HG03280 (cell line): Measurements from ENCODE around the gene STAT5A.
"Not testable (repeated sequence)": the region's sequence is repeated elsewhere in the genome, so short reads cannot be mapped to it uniquely, and the experiment has no call there.

Experiments used
- ATAC-seq: cut with Tn5 transposase; IDR thresholded peaks from one replicate; pipeline ENCODE4 v1.9.1; 2021; ENCODE audit warnings: mild to moderate bottlenecking, moderate library complexity; ENCODE audit not compliant: unreplicated experiment

Gene STAT5A

DNA sequence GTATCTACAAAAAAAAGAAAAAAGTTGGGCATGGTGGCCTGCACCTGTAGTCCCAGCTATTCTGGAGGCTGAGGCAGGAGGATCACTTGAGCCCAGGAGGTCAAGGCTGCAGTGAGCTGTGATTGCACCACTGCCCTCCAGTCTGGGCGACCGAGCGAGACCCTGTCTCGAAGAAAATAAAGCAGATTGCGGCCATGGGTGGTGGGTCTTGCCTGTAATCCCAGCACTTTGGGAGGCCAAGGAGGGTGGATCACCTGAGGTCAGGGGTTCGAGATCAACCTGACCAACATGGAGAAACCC is 16.7 kb downstream of the STAT5A start:
- not testable (repeated sequence) for ATAC-seq

DNA sequence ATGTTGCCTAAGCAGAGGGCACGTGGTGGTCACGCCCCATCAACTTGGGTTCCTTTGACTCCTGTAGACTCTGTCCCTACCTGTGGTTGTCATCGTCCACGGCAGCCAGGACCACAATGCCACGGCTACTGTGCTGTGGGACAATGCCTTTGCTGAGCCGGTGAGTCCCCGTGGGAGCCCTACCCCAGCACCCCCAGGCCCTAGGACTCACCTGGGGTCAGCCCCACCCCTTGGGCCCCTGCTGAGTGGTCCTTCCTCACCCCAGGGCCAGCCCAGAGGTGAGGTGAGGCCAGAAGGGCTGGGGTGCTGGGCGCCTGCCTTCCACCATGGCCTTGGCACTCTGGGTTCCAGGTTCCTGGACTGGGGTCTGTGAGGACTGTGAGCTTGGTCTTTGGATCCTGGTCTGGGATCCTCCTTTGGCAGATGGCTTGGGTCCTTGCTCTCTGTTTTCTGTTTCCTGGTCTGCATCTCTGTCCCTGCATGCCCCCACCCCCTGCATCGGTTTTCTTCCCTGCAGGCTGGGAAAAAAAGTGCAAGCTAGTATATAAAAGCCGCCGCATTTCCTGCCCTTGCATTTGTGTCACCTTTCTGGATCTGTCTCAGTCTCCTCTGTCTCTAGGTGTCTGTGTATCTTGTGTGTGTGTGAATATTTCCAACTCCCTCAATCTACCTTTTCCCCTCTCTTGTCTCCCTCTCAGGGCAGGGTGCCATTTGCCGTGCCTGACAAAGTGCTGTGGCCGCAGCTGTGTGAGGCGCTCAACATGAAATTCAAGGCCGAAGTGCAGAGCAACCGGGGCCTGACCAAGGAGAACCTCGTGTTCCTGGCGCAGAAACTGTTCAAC is 17.5 kb downstream of the STAT5A start:
- no peak for ATAC-seq

DNA sequence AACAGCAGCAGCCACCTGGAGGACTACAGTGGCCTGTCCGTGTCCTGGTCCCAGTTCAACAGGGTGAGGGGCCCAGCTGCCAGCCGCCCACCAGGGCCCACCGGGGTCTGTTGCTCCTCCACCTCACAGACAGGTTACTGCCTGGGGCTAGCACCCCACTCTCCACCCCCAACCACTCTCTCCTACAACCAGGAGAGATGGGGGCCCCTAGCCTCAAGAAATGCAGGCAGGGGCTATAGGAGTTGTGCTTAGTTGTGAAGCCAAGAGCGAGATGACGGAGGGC is 18.0 kb downstream of the STAT5A start:
- no peak for ATAC-seq

DNA sequence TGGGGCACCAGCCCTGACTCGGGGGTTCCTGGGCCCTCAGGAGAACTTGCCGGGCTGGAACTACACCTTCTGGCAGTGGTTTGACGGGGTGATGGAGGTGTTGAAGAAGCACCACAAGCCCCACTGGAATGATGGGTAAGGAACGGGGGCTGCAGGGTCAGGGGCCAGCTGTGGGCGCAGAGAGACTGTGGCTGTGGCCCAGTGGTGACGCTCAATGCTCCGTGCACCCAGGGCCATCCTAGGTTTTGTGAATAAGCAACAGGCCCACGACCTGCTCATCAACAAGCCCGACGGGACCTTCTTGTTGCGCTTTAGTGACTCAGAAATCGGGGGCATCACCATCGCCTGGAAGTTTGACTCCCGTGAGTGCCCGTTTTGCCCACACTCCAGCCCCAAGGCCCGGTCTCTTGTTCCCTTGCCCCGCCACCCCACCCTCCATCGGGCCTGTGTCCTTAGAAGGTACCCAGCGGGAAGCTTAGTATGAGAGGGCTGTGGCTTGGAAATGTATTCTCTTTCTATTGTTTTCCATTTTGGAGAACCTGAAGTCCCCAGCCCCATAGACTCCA is 19.1 kb downstream of the STAT5A start:
- no peak for ATAC-seq

DNA sequence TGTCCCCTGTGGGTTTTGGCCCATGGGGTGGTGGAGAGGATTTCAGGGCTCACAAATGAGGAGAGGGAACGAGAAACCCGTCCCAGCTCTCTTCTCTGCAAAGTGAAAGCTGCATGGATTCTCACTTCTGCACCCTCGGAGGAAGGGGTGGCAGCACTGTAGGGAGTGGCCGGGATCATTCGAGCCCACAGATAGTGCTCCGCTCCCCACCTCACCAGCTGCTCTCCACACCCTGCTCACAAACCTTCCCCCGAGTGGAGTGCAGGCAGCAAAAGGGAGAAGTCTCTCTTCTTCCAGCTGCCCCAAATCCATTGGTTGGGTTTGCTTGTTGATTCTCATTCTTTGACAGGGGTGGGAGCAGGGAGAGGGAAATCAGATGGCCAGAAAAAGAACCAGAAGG is 20.1 kb downstream of the STAT5A start:
- ATAC-seq, result no peak

DNA sequence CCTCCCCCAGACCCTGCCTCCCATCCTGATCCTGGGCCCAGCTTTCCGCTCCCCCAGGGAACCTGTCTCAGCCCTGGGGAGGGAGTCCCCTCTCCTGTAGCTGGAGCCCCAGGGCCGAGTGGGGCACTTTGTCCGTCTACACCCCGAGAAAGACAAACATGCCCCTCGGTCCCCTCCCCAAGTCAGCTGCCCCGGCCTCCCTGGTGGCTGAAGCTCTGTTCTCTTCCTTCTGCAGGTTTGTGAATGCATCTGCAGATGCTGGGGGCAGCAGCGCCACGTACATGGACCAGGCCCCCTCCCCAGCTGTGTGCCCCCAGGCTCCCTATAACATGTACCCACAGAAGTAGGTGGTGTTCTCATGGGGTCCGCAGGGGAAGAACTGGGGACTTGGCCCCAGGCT is 20.8 kb downstream of the STAT5A start:
- no peak for ATAC-seq

DNA sequence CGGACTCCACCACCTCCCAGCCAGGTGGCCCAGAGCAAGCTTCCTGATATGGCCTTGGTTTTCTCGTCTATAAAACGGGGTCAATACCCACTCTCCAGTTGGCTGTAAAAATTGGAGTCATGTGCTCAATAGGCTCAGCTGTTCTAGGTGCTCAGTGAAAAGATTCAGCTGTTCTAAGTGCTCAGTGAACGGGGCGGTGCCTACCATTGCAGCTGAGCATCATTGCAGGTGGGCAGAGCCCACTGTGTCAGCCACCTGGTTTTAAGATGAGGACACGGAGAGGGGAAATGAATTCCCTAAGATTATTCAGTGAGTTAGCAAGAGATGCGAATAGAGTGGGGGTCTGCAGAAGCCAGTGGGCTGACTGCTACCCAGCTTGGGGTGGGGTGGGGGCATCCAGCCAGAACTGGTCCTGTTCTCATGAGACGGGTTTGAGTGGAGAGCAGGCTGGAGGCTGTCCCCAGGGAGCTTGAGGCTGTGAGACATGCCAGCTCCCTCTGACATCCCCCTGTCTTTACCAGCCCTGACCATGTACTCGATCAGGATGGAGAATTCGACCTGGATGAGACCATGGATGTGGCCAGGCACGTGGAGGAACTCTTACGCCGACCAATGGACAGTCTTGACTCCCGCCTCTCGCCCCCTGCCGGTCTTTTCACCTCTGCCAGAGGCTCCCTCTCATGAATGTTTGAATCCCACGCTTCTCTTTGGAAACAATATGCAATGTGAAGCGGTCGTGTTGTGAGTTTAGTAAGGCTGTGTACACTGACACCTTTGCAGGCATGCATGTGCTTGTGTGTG is 21.9 kb downstream of the STAT5A start:
- no peak for ATAC-seq

DNA sequence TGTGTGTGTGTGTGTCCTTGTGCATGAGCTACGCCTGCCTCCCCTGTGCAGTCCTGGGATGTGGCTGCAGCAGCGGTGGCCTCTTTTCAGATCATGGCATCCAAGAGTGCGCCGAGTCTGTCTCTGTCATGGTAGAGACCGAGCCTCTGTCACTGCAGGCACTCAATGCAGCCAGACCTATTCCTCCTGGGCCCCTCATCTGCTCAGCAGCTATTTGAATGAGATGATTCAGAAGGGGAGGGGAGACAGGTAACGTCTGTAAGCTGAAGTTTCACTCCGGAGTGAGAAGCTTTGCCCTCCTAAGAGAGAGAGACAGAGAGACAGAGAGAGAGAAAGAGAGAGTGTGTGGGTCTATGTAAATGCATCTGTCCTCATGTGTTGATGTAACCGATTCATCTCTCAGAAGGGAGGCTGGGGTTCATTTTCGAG is 22.5 kb downstream of the STAT5A start:
- no peak for ATAC-seq

DNA sequence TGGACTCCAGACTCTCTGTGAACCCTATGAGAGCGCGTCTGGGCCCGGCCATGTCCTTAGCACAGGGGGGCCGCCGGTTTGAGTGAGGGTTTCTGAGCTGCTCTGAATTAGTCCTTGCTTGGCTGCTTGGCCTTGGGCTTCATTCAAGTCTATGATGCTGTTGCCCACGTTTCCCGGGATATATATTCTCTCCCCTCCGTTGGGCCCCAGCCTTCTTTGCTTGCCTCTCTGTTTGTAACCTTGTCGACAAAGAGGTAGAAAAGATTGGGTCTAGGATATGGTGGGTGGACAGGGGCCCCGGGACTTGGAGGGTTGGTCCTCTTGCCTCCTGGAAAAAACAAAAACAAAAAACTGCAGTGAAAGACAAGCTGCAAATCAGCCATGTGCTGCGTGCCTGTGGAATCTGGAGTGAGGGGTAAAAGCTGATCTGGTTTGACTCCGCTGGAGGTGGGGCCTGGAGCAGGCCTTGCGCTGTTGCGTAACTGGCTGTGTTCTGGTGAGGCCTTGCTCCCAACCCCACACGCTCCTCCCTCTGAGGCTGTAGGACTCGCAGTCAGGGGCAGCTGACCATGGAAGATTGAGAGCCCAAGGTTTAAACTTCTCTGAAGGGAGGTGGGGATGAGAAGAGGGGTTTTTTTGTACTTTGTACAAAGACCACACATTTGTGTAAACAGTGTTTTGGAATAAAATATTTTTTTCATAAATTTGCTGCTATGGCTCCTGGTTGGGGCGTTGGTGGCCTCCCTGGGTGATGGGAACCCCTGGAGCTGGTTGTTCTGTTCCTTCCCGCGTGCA is 23.1 kb downstream of the STAT5A start:
- no peak for ATAC-seq

DNA sequence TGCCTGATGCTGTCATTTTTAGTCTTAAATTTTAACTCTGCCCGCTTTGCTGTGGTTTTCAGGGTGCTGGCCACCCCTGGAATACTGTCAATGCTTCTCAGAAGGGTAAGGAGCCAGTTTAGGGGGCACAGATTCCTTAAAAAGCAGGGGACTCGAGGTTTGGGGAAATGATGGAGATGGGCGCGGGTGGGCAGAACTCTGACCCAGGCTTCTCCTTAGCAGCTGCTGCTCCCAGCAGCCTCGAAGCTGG is 23.7 kb downstream of the STAT5A start:
- no peak for ATAC-seq

DNA sequence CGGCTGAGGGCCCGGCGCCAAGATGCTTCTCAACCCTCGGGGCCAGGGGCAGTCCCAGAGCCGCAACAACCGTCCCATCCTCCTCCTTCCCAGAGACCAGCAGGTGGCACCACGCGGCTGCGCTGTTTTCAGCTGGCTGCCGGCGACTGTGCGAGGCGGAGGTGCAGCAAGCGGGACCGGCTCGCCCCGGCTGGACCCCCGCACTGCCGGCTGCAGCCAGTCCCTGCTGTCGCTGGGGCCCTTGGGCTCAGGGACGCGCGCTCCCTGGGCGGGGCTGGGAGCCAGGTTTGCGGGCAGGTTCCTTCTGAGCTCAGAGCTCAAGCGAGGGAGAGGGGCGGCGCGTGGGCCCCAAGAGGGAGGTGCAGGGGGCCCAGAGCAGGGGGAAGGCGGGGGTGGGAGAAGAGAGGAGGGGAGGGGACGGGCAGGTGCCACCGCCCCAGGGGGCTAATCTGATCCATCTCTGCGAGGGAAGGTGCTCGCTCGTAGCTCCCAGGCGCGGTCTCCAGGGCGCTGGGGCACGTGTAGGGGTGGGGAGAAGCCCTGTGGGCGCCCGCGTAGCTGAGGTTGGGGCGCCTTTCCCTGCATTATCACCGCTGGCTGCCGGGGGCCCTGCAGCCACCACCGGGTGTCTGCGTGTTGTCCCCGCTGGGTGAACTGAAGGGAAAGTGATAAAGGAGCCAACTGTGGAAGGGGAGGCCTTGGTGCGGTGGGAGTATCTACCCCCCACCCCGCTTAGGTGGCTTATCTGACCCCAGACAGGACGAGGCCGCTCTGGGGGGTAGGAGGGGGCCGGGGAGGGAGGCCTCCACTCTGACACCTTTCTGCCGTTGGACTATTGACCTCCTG is 24.2 kb downstream of the STAT5A start:
- no peak for ATAC-seq

DNA sequence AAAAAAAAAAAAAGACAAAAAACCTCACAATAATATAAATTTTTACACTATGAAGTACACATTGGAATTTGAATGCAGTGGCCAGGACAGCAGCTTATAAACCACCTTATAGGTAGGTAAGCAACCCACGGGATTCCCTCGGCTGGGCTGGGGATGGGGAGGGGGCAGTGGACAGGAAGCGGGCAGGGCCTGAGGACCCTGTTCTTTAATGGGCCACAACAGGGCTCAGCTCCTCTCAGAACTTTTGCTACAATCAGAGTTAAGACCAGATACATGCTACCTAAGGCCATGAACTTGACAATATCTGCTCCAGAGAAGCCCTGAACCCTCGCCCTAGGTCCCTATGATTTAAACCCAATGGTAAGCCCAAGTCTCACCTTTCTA is 25.1 kb downstream of the STAT5A start:
- no peak for ATAC-seq

DNA sequence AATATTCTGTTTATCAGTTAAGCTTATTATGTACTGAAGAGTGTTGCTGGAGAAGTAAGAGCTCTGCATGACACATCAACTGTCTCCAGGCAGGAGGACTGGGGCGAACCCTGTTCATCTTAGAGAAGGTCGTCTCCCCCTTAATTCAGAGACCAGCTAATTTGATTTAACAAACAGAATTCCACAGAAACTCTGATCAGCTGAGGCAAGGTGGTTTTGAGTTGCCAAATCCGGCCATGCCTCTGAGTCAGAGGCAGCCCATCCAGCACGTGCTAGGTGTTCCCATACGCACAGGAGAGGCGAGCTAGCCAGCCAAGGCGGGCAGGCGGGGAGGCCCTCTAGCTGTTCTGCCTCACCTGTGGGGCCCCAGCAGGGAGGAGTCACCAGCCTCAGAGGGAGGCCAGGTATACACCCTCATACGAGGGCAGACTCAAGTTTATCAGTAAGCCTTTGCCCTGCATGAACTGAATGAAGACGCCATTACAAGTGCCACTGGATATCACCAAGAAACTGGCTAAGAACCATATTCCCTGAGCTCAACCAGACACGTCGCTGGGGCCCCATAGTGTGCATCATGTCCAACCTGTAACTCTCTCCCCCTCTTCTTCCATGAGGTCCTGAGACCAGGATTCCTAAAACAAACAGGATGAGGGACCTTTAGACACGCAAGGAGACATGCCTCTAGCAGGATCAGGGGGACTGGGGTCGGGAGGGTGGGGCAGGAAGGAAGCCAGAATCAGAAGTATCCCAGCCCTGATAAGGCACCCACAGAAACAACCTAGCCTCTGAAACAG is 25.7 kb downstream of the STAT5A start:
- no peak for ATAC-seq

DNA sequence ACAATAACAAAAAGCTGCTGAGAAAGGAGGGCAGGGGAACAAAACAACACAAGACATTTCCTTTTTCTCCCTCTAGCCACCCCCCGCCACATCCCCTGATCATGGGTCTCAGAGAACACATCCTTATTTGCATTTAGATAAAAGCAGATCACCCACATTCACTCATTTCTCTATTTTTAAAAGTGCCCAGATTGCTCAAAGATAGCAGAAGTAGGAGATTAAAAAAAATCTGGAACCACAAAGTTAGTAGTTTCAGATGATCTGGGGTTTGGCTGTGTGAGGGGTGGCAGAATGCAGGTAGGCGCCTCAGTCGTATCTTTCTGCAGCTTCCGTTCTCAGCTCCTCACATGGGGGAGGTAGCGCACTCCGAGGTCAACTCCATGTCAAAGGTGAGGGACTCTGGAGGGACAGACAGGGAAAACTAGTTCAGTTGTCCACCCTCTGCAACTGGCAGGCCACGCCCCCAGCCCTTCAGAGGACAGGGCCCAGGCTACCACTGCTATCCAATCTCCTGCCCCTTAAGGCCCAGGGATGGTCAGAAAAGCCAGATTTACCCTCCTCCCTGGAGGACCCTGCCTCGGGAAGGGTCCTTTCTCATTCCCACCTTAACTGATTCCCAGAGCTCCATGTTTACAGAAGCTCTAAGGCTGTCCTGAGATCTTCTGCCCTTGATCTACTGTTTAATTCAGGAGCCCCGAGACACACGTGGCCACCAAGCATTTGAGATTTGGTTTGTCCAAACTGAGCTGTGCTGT is 27.3 kb downstream of the STAT5A start:
- no peak for ATAC-seq

DNA sequence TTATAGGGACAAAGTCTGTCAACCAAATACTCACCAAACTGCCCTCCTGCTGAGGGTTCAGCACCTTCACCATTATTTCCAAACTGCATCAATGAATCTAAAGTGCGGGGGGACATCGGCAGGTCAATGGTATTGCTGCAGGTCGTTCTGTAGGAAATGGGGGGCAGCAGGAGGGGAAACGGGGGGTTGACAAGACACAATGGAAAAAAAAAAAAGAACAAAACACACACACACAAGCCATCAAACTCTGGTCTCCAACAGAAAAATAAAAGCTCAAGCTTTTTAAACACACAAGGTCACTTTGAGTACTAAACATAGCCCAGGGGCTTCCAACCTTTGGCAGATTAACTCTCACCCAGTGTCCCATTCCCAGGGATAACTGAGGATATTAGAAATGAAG is 28.5 kb downstream of the STAT5A start:
- ATAC-seq, result no peak

DNA sequence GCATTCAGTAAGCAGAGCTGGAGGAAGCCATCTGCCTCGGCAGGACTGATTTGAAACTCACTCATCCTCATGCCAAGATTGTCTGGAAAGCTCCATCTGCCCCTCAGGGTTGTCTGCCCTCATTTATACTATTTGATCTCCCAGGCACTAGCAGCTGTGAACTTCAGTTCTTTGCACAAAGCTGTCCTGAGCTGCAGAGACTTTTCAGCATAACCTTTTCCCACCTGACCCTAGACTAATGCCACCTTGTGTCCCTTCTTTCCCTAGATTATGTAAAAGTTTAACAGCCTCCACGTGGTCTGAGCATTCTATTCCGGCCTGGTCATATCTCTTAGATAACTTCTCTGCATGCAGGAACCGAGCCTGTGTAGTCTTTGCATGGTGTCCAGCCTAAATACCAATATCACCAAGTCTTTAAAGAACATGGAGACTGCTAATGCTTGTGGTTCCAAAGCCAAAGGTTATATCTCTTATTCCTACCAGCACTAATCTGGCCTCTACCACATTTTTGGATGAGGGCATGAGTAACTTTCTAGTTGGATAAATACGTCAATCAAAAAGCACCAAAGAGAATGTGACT is 29.1 kb downstream of the STAT5A start:
- no peak for ATAC-seq

DNA sequence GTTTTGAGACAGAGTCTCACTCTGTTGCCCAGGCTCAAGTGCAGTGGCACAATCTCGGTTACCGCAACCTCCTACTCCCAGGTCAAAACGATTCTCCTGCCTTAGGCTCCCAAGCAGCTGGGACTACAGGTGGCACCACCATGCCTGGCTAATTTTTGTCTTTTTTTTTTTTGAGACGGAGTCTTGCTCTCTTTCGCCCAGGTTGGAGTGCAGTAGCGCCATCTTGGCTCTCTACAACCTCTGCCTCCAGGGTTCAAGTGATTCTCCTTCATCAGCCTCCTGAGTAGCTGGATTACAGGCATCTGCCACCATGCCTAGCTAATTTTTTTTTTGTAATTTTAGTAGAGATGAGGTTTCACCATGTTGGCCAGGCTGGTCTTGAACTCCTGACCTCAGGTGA is 29.7 kb downstream of the STAT5A start:
- ATAC-seq, result not testable (repeated sequence)

DNA sequence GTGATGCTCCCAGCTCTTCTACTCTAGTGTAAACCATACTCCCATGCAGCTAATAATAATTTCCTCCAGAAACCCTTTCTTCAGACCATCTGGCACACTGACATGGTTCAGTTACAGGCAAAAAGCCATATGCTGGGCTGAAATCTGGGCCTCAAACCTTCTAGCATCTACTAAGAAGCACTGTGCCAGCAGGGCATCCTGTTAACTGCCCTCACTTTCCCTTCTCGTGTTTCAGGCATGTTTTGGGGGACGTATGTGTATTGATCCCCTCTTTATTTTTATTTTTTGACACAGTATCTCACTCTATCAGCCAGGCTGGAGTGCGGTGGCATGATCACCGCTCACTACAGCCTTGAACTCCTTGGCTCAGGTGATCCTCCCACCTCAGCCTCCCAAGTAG is 33.3 kb downstream of the STAT5A start:
- ATAC-seq, result no peak
